HG03060 (cell line): ENCODE measurements around the gene ZNF521.

Experiments used
- ATAC-seq: cut with Tn5 transposase; IDR thresholded peaks from one replicate; pipeline ENCODE4 v1.9.1; 2021; ENCODE audit warnings: low read depth, moderate number of reproducible peaks; ENCODE audit not compliant: unreplicated experiment

Gene ZNF521

DNA sequence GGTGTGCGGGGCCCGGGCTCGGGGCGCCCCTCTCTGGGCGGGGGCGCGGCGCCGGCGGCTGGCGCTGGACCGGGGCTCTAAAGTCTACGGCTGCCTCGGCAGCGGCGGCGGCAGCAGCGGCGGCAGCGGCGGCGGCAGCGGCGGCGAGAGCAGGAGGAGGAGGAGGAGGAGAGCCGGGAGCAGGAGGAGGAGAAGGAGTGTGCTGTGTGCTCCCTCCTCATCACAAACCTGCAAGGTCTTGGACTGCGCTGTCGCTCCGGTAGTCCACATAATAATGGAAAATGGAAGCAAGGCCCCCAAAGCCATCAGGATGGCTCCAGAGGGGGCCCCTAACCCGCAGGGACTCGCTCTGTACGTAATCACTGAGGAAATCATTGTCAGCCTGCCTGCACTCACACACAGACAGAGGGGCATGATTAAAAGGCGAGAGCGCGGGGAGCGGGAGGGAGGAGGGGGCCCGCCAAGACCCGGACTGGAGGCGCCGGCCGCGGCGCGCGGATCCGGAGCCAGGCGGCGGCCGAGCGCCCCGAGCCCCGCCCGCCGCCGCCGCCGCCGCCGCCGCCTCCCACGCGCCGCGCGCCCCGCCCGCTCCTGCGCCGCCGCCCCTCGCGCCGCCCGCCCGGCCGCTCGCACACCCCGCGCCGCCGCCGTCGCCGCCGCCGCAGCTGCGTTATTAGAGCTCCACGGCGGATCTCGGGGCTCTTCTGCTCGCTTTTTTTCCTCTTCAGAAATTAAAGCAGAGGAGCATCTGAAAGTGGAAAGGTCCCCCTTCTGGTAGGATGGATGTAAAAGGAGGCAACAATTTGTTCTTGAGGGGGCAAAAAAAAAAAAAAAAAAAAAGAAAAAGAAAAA lies at the start of gene ZNF521:
Gene ZNF521, minus strand, starts transcription at position 390 of the 852 bp plus-strand sequence. CDS start 1,220 bp downstream, outside the sequence.
- ATAC-seq: no peak

DNA sequence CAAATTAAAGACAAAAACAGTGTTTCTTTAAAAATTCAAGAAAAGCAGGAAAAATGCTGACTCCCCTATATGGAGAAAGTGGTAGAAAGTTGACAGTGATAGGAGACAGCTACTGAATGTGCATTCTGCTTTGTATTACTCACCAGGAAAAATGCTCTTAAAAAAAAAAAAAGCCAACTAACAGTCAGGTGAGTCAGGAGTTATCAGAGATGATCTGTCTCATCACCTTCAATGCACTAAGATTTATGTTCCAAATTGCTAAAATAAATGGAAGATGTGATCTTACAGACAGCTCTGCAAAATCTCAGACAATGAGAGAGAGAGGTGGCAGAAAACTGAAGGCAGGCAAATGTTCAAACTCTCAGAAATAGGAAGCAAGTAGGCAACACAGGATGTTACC lies 47.6 kb upstream of the ZNF521 start:
- ATAC-seq: no peak

DNA sequence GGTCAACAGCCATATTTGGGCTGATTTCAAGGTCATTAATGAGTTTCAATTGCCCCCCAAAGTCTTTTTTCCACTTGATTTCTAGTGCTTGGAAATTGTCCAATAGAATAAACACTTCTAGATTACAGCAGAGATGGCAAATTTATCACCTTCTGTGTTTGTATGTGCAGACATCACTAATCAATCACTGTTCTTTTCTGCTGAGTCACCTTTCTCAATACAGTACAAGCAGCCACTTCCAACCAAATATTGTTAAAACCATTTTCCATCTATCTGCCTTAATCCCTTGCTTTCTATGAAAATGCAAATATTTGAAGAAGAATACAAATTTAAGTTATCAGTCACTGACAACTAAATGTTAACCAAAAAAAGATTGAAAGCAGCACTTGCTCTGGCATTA lies 40.2 kb upstream of the ZNF521 start:
- ATAC-seq: no peak

DNA sequence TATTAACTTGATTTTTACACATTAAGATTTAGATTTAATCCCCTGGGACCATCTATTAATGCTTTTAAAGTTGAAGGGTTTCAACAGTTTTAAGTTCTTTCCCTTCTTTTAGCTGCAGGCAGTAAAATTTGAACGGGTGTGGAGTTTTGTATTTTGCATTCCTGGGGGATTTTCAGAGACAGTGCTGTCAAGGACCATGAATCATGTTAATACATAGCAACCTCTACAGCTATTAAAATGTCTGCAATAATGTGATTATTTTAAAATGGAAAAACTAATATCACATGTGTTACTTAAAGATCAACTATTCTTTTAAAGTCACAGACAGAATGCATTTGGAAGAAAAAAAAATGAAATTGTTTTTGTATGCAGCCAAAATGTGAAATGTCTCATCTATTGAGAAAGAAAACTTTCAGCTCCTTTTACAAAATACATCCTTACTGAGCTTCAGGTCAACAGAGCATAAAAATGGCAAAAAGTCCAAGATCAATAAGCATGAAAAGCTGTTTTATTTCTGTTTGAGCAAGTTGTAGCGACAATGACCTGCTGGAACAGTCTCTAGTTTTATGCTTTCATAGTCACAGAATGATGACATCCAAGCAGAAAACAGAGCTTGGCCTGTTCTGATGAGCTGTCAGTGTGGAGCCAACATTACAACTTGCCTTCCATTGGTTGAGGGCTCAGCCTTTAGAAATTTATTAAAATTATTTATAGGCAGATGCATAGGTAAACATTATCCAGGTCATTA lies 21.6 kb upstream of the ZNF521 start:
- no peak for ATAC-seq

DNA sequence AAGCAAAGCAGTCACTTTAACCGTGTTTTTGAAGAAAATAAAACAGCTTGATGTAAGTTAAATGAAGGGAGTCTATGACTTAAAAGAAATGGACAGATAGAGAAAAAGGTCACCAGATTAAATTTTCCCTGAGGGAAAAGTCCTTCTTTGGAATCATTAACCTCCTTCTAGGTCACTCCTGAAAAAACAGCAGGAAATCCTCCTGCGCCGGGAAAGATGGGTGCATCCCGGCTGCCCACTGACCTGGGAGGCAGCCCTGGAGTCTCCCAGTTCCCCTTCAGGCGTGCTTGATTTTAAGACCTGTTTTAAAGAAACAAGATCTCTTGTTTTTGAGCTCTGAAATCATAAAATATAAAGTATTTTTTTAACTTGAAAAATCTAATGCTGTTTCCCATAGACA lies 18.4 kb upstream of the ZNF521 start:
- no peak for ATAC-seq

DNA sequence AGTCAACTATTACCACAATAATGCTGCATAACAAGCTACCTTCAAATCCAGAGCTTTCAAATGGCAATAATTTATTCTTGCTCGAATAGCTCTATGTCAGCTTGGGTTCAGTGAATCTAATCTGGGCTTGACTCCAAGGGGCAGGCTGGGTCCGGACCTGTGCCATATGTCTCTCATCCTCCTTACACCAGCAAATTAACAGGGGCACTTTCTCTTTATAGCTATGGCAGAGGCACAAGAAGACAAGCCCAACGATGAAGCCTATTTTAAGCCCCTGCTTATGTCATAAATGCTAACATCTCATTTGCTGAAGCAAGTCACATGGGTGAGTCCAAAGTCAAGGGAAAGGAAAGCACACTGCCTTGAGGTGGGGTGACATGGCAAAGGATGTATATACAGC lies 13.3 kb upstream of the ZNF521 start:
- ATAC-seq: no peak

DNA sequence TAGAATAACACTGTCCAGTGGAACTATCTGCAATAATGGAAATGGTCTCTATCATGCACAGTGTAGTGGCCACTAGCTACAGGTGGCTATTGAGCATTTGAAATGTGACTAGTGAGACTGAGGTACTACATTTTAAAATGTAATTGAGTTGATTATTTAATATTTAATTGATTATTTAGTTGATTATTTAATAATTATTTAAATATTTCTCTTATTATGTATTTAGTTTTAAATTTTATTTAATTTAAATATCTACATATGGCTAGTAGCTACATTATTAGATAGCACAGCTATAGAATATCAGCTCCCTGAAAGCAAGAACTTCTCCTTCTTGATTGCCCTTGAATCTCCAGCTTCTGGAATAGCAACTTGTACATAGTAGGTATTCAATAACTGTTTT lies 12.8 kb upstream of the ZNF521 start:
- no peak for ATAC-seq

DNA sequence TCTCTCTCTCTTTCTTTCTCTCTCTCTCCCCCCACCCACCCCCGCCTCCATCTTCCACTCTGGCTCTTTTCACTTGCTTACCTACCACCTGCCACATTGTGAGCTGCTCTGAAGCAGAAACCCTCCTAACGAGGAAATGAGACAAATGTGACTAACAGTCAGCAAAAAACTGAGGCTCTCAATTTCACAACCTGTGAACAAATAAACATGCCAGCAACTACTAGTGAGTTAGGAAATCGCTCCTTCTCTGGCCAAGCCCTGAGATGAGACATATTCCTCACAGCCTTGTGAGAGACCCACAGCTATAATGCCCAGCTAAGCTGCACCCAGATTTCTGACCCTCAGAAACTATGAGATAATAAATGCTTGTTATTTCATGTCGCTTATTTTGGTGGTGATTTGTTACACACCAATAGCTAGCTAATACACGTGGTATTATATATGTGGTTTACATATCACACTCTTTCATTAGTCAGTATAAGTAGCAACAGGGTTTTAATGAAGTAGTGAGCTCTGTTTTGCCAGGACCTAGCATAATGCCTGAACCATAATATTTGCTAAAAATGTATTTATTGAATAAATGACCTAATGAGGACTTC lies 8.4 kb upstream of the ZNF521 start:
- ATAC-seq: no peak

DNA sequence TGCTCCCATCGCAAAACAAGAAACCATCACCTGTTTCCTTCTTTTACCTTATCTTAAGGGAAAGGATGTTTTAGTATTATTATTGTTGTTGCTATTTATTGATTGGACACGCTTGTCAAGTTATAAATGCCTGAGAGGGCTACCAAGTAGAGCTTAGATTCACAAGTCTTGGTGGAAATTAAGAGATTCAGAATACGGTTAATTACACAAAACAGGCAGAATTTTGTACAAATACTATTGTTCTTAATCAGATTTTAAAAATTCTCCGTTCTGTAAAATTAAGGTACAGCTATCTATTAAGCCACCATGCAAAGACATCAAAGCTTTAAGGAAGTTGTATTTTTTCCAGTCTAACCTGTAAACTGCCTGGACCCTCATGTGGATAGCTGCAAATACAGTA lies 1.1 kb upstream of the ZNF521 start:
- ATAC-seq: no peak

DNA sequence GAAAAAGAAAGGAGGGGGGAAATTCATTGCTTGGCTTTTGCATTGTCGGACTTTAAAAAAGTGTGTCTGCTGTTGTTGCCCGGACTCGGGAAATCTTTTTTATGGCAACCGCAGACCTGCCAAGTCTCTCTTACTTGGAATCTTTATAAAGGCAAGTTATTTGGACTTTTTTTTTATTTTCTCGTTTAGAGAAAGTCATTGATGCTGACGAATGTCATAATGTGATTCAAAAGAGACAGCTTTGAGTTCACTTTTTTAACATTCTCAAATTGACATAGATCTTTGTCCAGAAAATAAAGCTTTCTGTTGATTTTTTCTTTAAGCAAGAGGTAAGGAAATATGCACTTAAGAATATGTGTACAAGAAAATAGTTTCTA lies 651 bp upstream of the ZNF521 start:
- no peak for ATAC-seq

DNA sequence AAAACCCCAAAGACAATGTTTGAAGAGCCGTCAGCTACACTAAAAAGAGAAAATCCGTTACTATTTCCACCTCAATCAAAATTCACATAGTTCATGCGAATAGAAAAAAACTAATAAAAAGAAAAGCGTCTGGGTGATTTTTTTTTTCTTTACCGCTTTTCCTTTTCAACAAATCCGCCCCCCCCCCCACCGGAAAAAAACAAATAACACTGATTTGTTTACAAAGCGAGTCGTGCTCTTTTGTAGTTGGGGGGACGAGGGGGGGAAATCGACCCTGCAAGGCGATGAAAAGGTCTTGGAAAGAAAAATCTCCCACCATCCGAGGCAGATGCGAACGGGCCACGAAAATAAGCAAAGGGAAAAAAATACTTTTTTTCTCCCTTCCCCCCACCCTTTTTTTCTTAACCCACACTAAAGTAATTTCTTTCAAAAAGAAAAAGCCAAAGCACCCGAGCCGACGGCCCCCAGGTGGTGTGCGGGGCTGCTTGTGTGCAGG lies 638 bp downstream of the ZNF521 start:
- ATAC-seq: no peak

DNA sequence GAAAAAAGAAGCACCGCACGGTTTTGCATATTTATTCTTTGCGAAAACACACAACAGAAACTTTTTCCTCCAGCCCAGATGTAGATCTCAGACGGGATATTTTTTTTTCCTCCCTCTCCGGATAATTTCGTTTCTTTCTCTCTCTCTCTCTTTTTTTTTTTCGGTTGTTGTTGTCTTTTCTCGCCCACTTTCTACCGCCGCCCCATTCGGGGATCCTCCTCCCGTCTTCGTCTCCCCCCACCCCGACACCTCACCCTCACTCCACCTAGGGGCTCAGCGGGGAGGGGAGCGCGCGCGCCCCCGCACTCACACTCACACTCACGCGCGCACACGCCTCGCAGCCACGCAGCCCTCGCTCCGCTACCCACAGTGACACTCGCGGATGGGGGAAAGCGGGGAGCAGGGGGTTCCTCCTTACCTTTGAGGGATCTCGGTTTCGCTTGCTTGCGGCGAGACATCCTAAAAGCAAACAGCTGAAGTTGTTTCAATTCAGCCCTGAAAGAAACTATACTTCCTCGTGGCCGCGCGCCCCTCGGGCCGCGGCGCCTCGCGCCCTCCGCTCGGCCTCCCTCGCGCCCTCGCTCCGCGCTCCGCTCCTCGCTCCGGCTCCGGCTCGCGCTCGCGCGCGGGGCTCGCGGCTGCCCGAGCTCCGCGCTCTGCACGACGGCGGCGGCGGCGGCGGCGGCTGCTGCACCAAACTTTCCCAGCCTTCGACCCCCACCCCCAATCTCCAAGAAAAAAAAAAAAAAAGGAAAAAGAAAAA lies 1.3 kb downstream of the ZNF521 start:
- no peak for ATAC-seq

DNA sequence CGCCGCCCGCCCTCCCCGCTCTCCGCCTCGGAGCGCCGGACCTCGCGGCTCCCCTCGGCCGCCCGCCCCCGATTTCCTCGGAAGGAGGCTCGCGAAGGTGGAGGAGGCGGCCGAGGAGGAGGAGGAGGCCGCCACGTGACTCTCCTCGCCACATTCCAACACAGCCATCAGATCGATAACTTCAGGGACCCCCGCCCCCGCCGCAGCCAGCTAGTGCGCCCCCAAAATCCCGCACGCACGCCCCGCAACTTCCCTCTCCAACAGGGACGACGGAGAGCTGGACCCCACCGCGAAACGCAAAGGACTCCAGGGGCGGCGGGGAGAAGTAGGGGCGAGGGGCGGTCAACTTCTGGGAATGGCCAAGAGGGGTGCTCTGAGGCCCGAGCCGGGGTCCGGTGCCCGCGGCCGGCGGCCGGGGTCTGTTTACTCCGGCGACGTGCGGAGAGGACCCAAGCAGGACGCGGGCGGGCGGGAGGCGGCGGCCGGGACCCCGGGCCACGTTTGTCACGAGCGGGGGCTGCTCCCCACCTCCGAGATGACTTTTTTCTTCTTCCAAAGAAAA lies 2.0 kb downstream of the ZNF521 start:
- ATAC-seq: no peak

DNA sequence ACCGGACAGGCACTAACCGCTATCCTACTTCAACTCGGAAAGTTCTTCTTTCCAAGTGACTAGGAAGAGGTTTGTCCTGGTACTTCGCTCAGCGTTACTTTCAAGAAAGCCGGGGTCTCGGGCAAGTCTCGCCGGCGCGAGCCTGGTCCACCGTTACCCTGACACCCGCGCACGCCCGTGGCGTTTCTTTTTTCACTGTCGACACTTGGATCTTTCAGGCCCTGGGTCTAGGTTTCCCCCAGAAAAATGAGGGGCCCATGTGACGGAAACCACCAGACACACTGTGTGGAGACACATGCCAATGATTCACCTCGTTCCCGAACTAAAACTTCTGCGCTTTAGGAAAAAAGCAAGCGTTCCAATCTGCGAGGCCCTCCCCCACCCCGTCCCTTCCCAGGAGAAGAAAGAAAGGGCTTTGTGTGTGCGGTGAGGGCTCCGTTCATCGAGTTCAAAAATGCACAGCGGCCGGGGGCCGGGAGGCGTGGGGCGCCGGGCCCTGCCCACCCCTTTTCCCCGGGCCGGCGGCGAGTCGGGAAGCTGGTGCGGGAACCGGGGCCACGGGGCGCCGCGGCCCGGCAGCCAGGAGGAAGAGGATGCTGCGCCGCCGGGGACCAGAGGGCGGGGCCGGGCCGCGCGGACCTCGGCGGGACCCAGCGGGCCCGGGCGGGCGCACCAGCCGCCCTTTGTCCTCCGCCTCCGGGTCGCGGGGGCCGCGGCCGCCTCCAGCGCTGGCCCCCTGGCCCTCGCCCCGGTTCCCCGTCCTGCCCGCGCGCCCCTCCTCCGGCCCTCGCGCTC lies 2.6 kb downstream of the ZNF521 start:
- ATAC-seq: no peak

DNA sequence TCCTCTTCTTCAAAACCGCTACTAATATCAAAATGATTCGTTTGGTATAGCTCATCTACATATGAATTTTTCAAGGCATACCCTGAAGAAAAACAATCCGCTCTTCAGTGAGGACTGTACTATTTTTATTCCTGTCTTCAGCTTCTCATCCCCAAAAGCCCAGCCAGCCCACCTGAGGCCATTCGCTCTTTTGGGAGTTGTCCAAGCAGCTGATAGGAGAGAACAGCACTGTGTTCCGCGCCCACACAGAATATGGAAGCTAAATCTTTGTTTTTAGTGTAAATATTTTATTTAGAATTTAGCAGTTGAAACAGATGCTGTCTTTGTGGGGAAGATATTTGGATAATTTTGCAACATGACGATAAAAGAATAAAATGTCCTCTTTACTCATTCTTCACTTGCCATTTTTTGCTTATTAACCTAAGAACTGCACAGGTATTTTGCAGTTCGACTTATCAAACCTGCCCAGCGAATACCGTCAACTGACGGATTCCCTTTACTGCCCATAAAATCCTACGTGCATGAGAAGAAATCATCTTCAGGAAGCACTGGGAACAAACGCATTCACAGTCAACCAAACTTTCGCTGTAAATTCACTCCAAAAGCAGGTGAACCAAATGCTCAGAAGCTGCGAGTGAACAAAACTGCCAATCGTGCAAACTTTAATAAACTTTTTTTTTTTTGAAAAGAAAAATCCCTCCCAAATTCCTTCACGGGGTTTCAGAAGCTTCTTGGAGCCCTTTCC lies 3.4 kb downstream of the ZNF521 start:
- no peak for ATAC-seq

DNA sequence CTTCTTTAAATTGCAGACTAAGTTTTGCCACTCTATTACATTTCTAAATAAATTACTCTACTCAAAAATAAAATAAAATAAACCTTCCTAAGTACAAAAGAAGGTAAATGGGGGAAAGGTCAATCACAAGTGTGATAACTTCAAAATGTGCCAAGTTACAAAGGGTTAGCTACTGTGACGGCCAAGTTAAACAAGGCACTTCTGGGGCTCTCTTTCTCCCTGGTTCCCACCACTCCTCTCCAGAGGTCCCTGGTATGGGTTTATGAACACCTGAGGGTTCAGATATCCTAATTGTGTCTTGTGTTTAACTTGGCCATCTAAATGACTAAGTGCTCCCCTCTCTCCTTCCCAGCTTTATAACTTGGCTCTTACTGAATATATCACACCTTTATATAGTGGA lies 5.4 kb downstream of the ZNF521 start:
- ATAC-seq: no peak

DNA sequence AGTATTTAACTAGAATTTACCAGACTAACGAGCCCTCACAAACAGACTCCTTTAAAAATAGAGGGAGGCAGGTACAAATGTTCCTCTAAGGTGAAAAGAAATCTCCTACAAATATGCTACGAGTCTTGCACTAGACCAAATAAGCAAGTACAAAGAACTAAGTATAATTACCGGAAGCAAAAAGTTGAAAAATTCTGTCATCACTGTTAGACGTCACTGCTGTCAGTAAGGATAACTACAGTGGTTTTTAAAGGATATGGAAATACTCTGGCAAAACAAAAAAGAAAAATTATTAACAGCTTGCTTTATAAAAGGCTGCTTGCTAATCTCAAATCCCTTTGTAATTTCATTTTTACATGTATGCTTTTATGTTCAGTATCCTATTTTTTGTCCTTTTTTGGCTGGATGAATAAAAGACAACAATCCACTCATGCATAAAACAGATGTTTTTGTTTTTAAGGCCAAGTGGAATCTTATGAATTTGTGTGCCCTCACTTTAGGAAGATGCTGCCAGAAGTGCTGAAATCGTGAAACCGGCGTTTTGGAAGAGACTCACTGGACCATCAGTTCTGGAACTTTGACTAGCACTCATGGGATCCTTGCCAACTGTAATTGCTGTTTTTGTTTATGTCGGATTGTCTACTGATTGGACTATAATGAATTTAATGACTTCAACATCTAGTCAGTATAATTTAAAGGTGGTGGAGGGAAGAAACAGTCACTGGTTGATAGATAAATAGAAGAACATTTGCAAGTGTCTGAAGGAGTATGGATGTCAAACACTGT lies 6.7 kb downstream of the ZNF521 start:
- no peak for ATAC-seq

DNA sequence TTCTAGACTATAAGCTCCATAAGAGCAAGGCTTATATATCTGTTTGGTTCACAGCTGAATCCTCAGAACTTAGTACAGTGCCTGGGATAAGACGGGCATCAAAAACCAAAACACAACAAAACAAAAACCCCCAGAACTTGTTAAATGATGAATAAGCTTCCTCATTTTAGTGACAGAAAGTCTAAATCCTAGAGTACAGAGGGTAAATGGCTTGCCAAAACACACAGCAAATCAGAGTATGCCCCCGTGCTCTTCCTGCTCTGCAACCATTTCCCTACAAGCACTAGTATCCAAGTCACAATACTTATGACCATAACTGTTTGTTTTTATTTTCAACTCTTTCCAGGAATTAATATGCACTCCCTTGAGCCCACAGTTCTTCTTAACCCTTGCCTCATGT lies 10.1 kb downstream of the ZNF521 start:
- ATAC-seq: no peak
